Stimulated activated effector memory CD8-positive, alpha-beta T cell treated with anti-CD3 and anti-CD28 coated beads, Interleukin-12 subunit alpha, Interleukin-12 subunit beta, amount 100 ng/mL, for 72 hours (primary cell): ENCODE data around the gene FXYD3.
A peak's percentile ranks its signal among the peaks of the same experiment; 100 is the strongest.

ENCODE experiments used
- ATAC-seq: fragments of 150-1000 bp; cut with Tn5 transposase; 2 replicates; pipeline ENCODE4 v1.10.0; 2021
- DNase-seq, 2 donors: peaks; one replicate each; pipeline ENCODE4 v3.0.0; 2021 to 2022; ENCODE audit warnings: low spot score in 2 of 2
- H3K27ac Mint-ChIP-seq: one replicate; pipeline ENCODE4 v1.8.0; 2022; ENCODE audit warnings: mild to moderate bottlenecking, mixed read lengths
- H3K36me3 Mint-ChIP-seq: one replicate; pipeline ENCODE4 v1.8.0; 2022; ENCODE audit warnings: mild to moderate bottlenecking, mixed read lengths
- H3K4me1 Mint-ChIP-seq: one replicate; pipeline ENCODE4 v1.8.0; 2022; ENCODE audit warnings: mixed read lengths
- H3K4me3 Mint-ChIP-seq: one replicate; pipeline ENCODE4 v1.8.0; 2022; ENCODE audit warnings: mild to moderate bottlenecking, mixed read lengths
- H3K9me3 Mint-ChIP-seq: one replicate; pipeline ENCODE4 v1.8.0; 2022; ENCODE audit warnings: mixed read lengths

The FXYD3 gene

DNA sequence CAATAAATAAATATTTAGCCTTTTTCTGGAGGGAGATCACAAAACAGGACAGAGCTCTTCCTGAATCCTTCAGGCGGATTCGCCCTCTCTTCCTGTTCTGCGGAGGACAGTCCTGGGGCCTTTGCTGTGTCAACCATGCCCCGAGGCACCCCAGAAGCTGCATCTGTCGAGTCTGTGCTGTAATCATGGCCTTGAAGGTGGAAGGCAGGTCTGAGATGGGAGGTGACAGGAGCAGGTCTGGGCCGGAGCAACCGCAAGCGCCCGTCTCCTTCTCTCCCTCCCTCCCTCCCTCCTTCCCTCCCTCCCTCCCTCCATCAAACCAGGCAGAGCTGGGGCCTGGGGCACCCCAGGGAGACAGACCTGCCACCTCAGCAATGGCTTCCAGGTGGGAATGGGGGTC, 4.6 kb upstream of the FXYD3 start:
- H3K4me3 Mint-ChIP-seq: no peak overlapping the region
- DNase-seq (no peak), ATAC-seq (no peak)
- no peaks in the 10 kb centered on the region for H3K36me3 Mint-ChIP-seq
- peaks cover 2% of the 10 kb centered on the region for H3K9me3 Mint-ChIP-seq
- H3K27ac Mint-ChIP-seq: no peak overlapping the region
- peaks cover 15% of the 10 kb centered on the region for H3K4me1 Mint-ChIP-seq

DNA sequence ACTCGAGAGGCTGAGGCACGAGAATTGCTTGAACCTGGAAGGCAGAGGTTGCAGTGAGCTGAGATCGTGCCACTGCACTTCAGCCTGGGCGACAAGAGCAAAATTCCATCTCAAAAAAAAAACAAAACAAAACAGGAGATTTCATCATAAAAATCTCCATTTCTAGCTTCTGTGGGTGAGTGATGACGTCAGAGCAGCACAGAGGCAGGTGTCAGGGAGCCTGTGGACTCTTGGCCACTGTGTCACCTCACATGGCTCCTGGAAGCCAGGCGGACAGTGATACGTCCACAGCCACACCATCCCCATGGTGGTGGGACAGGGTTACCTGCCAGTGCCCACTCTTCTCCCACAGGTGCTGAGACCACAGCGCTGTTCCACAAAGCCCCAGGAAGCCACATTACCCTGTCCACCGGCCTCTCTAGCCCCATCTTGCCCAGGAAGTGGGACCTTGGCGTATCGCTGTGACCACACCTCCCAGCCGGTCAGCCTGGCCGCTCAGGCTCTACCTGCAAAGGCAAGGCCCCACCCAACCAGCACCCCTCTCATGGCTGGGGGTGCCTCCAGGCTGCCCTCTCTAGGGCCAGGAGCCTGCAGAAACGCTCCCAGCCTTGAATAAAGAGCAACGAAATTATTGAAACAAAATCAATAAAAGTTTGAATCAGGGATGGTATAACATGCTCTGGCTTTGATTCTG, 2.5 kb upstream of the FXYD3 start:
- Mint-ChIP-seq H3K4me1 (peaks cover 8% of the 10 kb centered on the region), H3K9me3 (no peaks in the 10 kb centered on the region), H3K36me3 (no peaks in the 10 kb centered on the region), H3K27ac (no peak overlapping the region), H3K4me3 (no peak overlapping the region)
- ATAC-seq (no peak), DNase-seq (no peak)

DNA sequence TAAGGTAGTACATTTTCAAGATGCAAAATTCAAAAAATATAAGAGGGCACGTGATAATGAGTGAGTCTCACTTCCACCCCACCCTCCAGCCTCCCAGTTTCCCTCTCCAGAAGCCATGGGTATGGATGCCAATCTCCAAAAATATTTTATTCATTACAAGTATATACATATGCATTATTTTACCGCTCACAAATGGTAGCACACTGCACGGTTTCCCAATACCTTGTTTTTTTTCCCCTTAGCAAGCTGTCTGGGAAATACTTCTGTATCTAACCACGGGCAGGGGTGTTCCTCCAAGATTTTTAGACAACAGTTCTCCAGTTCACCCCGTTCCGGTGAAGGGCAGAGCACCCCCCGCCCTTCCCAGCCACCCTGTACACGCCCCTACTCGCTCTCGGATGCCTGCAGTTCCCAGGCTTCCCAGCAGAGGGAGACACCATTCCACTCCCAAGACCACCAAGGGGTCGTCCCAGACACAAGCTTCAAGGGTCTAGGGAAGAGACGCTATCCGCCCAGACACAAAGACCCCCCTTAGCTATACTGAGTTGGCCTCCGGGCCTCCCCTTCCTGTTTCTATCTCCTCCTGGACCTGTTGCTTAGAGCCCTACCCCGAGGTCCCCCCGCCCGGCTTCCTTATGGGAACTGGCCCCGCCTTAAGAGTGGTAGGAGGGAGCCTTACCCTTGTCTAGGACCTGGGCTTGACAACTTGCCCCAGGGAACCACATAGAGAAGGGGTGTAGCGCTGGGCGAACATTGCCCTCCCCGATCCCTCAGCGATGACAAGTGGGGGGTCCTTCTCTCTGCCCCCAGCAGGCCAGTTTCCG, 1.1 kb upstream of the FXYD3 start:
- H3K27ac Mint-ChIP-seq: no peak overlapping the region

DNA sequence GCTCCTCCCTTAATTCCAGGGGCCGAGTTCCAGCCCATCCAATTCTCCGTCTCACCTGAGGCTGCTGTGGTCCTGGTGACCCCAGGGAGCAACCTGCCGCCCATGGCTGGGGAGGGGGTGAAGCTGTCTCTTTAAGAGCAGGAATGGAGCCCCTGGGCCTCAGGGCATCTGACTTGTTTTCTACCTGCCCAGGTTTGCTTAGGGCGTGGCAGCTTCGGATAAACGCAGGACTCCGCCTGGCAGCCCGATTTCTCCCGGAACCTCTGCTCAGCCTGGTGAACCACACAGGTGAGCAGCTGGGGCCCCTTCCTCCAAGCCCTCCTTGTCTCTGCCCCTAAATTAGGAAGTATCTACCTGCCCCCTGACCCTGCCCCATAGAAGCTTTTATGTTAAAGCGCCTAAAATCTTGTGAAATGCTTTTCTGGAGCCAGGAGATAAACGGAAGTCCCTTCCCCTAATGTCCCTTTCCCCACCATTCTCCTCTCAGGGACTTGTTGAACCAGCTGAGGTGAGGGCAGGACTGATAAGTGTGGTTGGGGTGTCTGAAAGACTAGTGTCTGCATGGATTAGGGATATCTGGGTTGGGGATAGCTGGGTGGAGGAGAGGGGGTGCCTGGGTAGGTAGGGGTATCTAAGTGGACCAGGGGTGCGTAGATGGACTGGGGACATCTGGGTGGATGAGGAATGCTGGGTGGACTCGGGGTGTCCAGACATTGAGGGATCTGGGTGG, 614 bp downstream of the FXYD3 start:
- DNase-seq (no peak), ATAC-seq (no peak)
- H3K4me1 Mint-ChIP-seq: peaks cover 8% of the 10 kb centered on the region
- no peak overlapping the region for H3K27ac Mint-ChIP-seq
- H3K36me3 Mint-ChIP-seq: no peaks in the 10 kb centered on the region
- no peaks in the 10 kb centered on the region for H3K9me3 Mint-ChIP-seq
- H3K4me3 Mint-ChIP-seq: no peak overlapping the region

More for the DNA sequence above, 1.1 kb upstream of the FXYD3 start:
- no peaks in the 10 kb centered on the region for H3K36me3 Mint-ChIP-seq
- H3K9me3 Mint-ChIP-seq: no peaks in the 10 kb centered on the region
- H3K4me3 Mint-ChIP-seq: peak overlapping the region; percentile 41
- DNase-seq (peak; percentile 69 to 89), ATAC-seq (peak; percentile 78)
- H3K4me1 Mint-ChIP-seq: peaks cover 8% of the 10 kb centered on the region

DNA sequence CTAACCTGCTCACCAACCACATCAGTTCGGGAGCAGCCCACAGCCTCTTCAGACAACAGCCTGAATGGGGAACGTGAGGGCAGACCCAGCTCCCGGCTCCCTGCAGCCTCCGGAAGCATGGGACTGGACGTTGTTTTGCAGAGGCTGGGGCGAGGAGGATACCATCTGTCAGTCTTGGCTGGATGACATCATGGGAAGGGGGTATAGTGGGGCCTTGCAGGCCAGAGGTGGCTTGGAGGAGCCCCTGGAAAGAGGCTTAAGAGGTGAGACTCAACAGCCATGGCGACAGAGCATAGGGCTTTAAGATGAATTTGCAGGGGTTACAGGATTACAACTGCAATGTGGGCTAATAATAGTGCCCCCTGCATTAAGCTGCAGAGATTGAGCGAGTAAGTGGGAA, 1.5 kb downstream of the FXYD3 start:
- Mint-ChIP-seq H3K36me3 (no peaks in the 10 kb centered on the region), H3K4me1 (peaks cover 8% of the 10 kb centered on the region), H3K4me3 (no peak overlapping the region), H3K9me3 (no peaks in the 10 kb centered on the region), H3K27ac (no peak overlapping the region)
- ATAC-seq (no peak), DNase-seq (no peak)

DNA sequence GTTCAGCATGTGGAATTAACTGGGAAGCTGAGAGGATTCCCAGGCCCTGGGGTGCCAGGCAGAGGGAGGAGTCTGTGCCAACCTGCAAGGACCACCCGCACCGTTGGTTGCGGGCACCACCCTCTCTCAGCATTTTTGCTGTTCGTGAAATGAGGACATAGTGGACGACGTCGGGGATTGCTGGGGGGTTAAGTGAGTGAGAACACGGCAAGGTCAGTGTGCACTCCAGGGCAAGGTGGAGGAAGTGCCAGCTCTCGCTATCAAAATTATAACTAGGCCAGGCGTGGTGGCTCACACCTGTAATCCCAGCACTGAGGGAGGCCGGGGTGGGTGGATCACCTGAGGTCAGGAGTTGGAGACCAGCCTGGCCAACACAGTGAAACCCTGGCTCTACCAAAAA, 2.2 kb downstream of the FXYD3 start:
- Mint-ChIP-seq H3K4me3 (no peak overlapping the region), H3K4me1 (peaks cover 8% of the 10 kb centered on the region), H3K36me3 (no peaks in the 10 kb centered on the region), H3K27ac (no peak overlapping the region), H3K9me3 (no peaks in the 10 kb centered on the region)
- DNase-seq: no peak
- ATAC-seq: no peak

DNA sequence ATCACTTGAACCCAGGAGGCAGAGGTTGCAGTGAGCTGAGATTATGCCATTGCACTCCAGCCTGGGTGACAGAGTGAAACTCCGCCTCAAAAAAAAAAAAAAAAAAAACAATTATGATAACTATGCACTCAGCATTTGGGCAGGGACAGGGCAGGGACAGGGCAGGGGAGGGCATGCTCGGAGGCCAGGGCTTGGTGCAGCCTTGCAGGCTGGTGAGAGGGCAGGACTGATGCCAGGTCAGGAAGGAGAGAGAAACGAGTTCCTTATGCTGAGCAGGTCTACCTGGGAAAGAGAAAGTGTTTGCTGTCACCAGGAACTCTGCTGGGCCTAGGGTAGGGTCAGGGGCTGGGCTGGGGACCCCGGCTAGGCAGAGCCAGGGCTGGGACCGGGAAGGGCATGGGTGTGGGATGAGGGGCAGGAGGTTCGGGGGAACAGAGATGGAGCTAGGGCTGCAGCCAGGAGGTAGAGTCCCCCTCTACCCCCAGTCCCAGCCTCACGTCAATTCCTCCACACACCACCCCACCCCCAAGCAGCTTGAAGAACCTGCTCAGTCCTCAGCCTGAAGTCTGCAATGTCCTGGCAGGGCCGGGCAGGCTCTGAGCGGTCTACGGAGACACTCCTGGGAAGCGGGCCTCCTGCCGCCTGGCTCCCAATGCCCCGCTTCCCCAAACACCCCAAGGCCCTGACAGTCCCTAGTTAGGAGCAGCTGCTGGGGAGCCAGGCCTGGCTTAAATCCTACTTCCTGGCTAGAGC, 2.8 kb downstream of the FXYD3 start:
- no peaks in the 10 kb centered on the region for H3K36me3 Mint-ChIP-seq
- H3K27ac Mint-ChIP-seq: no peak overlapping the region
- no peaks in the 10 kb centered on the region for H3K9me3 Mint-ChIP-seq
- ATAC-seq (no peak), DNase-seq (no peak)
- peaks cover 8% of the 10 kb centered on the region for H3K4me1 Mint-ChIP-seq
- H3K4me3 Mint-ChIP-seq: no peak overlapping the region

DNA sequence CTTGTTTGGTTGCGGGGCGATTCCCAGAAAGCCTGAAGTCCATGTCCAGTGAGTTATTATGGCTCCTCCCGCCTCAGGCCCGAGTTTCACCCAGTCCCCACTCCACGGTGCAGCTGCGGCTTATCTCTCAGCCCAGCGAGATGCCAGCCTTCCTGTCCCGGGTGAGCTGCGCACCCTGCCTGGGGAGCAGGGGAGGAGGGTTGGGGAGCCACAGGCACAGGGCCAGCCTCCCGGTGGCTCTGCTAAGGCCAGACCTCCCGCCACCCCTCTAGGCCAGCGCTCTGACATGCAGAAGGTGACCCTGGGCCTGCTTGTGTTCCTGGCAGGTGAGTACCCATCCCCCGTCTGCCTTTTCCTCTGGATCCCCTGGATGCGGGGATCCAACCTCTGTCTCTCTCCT, 3.5 kb downstream of the FXYD3 start:
- Mint-ChIP-seq H3K9me3 (no peaks in the 10 kb centered on the region), H3K4me3 (no peak overlapping the region), H3K4me1 (peaks cover 12% of the 10 kb centered on the region), H3K27ac (no peak overlapping the region), H3K36me3 (no peaks in the 10 kb centered on the region)
- DNase-seq: no peak
- ATAC-seq: no peak

DNA sequence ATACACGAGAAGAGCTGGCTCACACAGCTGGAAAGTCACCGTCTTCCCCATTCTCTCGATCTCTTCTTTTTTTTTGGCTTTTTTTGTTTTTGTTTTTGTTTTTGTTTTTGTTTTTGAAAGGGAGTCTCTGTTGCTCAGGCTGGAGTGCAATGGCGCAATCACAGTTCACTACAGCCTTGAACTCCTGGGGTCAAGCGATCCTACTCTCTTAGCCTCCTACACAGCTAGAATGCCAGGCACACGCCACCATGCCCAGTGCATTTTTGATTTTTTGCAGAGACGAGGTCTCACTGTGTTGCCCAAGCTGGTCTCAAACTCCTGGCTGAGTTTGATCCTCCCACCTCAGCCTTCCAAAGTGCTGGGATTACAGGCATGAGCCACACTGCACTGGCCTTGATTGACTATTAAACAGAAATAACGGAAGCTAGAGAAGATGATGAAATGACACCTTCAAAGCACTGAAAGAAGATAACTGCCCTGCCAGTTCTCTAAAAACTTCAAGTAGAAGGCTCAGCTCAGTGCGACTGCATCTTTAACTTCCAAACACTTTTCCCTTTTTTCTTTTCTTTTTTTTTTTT, 4.0 kb downstream of the FXYD3 start:
- no peak overlapping the region for H3K27ac Mint-ChIP-seq
- DNase-seq (no peak), ATAC-seq (no peak)
- H3K36me3 Mint-ChIP-seq: peaks cover 3% of the 10 kb centered on the region
- H3K9me3 Mint-ChIP-seq: no peaks in the 10 kb centered on the region
- H3K4me1 Mint-ChIP-seq: peaks cover 14% of the 10 kb centered on the region
- H3K4me3 Mint-ChIP-seq: no peak overlapping the region

DNA sequence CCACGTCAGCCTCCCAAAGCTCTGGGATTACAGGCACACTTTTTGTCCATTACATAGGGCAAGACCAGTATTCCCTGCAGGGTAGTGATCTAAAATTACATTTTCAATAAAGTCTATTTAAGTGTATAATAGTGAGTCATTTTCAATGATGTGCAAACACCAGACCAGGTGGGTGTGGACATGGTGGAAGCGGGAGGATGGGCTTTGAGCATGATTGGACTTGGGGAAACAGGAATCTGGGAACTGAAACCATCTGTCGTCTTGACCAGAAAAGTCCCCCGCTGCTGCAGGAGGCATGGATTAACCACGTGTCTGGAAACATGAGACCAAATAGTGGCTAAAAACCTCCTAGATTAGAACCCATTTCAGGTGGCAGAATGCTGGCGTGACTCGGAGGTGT, 4.9 kb downstream of the FXYD3 start:
- Mint-ChIP-seq H3K36me3 (peaks cover 8% of the 10 kb centered on the region), H3K9me3 (no peaks in the 10 kb centered on the region), H3K27ac (no peak overlapping the region), H3K4me1 (peaks cover 12% of the 10 kb centered on the region), H3K4me3 (no peak overlapping the region)
- ATAC-seq: no peak
- DNase-seq: no peak

DNA sequence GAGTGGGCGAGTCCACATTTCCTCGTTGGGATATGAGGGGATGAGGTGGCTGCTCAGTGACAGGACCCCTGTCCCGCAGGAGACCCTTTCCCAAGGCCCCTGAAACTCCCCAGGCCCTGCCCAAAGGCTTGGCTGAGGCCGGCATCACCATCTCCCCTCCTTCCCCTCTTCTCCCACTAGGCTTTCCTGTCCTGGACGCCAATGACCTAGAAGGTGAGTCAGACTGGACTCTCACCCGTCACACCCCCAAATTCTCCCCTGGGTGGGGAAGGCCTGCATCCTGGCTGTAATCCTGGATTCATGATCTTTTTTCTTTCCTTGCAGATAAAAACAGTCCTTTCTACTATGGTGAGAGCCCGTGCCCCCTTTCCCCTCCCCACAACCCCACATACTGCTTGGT, 5.3 kb downstream of the FXYD3 start:
- Mint-ChIP-seq H3K36me3 (peaks cover 8% of the 10 kb centered on the region), H3K4me1 (peaks cover 16% of the 10 kb centered on the region), H3K27ac (no peak overlapping the region), H3K4me3 (no peak overlapping the region), H3K9me3 (no peaks in the 10 kb centered on the region)
- DNase-seq (no peak), ATAC-seq (no peak)

DNA sequence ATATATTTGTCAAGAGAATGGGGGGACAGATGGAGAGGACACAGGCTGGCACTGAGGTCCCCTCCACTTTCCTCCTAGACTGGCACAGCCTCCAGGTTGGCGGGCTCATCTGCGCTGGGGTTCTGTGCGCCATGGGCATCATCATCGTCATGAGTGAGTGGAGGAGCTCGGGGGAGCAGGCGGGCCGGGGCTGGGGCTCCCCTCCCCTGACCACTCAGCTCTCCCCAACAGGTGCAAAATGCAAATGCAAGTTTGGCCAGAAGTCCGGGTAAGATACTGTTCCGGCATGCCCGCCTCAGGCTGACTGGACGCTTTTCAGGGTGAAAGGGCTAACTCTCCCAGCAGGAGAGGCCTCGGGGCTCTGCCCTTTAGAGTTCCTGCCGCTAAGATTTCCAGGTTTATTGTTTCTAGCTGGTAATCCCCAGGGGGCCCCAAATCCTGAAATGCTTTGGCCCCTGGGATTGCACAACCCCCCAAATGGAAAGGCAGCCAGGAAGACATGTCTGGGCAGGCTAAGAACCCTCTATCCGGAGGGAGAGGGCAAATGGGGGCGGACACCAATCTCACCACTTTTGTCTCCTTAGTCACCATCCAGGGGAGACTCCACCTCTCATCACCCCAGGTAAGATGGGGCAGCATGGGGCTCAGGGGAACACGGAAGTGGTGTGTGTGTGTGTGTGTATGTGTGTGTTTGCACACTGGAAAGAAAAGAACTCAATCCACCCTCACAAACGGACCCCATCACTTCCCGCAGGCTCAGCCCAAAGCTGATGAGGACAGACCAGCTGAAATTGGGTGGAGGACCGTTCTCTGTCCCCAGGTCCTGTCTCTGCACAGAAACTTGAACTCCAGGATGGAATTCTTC, 7.3 kb downstream of the FXYD3 start:
- Mint-ChIP-seq H3K36me3 (peaks cover 8% of the 10 kb centered on the region), H3K4me1 (peaks cover 17% of the 10 kb centered on the region), H3K9me3 (no peaks in the 10 kb centered on the region), H3K4me3 (no peak overlapping the region), H3K27ac (no peak overlapping the region)
- ATAC-seq: no peak
- no peak for DNase-seq

DNA sequence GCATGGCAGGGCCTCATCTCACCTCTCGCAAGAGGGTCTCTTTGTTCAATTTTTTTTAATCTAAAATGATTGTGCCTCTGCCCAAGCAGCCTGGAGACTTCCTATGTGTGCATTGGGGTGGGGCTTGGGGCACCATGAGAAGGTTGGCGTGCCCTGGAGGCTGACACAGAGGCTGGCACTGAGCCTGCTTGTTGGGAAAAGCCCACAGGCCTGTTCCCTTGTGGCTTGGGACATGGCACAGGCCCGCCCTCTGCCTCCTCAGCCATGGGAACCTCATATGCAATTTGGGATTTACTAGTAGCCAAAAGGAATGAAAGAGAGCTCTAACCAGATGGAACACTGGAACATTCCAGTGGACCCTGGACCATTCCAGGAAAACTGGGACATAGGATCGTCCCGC, 8.0 kb downstream of the FXYD3 start:
- Mint-ChIP-seq H3K9me3 (no peaks in the 10 kb centered on the region), H3K36me3 (peaks cover 8% of the 10 kb centered on the region), H3K4me1 (peaks cover 17% of the 10 kb centered on the region), H3K27ac (no peak overlapping the region), H3K4me3 (peak overlapping the region; percentile 75)
- DNase-seq (no peak), ATAC-seq (no peak)
